Testis (tissue), 2 donors: ENCODE data around the gene PLCL2.

Experiments
- CTCF ChIP-seq, 3 experiments: fragments of 450-650 bp in 2 of 3; fragments of 200-600 bp in 1 of 3; sonication (generic) in 1 of 3; IDR thresholded peaks; one replicate each; pipeline ENCODE4 v1.5.1; 2016 to 2019; ENCODE audit warnings: antibody characterized with exemption in 3 of 3, mild to moderate bottlenecking in 2 of 3, moderate library complexity in 1 of 3
- POLR2A ChIP-seq: fragments of 450-650 bp; IDR thresholded peaks from one replicate; pipeline ENCODE4 v1.6.1; 2017; ENCODE audit warnings: antibody characterized with exemption, mild to moderate bottlenecking, moderate library complexity

GRCh38 chr3:17091910-17092582 is 207.3 kb downstream of the PLCL2 start:
- TF ChIP-seq CTCF (IDR thresholded peaks at IDR 0.05) (no peak), POLR2A (no peak)
